ENCODE results near the gene KCNJ5.
"Not testable (repeated sequence)": the region's sequence is repeated elsewhere in the genome, so short reads cannot be mapped to it uniquely, and the experiment has no call there.

Gene KCNJ5

DNA sequence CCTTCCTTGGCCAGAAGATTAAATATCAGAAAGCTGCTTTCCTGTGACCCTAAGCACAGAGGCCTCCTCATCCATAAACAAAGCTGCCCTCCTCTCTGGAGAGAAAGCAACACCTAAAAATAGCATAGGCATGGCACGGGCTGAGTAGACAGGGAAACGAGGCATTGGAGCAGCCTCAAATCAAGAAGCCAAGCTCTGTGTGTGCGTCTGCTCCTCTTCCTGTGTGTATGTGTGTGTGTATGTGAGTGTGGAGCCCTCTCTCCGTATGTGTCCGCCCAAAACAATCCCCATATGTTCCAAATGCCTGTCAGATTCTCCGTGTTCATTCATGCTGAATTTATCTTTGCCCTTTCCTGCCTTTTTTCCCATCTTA, 24.0 kb downstream of the KCNJ5 start:
- DNase-seq: no peak

DNA sequence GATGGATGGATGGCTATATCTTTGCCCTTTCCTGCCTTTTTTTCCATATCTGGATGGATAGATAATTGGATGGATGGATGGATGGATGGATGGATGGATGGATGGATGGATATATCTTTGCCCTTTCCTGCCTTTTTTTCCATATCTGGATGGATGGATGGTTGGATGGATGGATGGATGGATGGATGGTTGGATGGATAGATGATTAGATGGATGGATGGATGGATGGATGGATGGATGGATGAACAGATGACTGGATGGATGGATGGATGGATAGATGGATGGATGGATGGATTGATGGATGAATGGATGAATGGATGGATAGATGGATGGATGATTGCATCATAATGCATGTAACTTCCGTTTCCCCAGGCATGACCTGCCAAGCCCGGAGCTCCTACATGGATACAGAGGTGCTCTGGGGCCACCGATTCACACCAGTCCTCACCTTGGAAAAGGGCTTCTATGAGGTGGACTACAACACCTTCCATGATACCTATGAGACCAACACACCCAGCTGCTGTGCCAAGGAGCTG, 24.9 kb downstream of the KCNJ5 start:
- DNase-seq: no peak

DNA sequence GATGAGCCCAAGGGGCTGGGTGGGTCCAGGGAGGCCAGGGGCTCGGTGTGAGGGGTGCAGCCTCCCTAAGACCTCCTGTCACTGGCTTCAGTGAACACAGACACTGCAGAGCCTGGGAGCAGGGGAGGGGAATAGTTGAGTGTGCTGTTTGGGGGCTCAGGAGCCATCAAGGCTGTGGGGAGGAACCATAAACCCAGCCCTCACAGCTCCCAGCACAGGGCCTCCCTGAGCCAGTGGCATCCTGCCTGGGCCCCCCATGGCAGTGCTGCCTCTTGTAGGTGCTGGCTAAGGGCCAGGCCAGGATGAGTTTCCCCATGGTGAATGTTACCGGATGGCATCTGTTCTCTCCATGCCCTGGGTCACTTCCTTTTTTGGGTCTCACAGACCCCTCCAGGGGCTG, 25.5 kb downstream of the KCNJ5 start:
- no peak for DNase-seq

DNA sequence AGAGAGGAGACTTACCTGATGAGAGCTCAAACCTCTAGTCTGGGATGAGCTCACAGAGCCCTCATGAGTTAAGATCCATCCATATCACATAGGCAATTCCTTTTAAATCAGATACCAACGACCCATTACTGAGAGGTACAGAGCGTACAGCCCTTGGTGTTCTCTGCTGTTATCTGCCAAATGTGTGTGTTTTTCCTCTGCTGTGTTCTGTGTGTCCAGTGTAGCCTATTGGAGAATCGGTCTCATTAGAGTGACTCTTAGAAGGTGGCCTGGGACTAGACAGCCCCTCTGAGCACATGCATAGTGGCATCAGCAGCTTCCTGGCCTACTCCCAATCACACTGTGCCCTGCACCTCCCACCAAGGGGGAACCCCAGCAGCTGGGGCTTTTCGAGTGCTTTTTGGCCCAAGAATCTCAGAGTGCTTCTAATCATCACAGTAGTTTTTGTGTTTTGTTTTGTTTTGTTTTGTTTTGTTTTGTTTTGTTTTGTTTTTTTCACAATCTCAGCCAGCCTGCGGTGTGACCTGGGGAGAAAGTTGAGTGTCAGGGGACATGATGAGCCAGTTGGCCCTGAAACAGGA, 26.1 kb downstream of the KCNJ5 start:
- DNase-seq: no peak

DNA sequence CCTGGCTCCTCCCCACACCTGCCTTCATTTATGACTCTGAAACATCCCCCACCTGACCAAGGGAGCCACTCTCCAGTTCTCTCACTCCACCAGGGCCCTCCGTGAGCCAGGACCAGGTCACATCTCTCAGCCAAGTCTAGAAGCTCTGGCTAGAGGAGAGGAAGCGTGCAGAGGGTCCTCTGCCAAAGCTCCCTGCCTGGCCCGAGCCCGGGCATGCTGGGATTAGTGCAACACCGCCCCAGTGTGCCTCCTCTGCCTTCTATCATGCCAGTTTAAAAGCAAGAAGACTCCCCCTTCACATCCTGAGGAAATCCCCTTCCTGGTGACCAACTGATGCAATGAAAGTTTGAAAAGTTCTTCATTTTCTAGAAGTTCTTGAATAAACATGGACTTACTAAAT, 28.1 kb downstream of the KCNJ5 start:
- no peak for DNase-seq

DNA sequence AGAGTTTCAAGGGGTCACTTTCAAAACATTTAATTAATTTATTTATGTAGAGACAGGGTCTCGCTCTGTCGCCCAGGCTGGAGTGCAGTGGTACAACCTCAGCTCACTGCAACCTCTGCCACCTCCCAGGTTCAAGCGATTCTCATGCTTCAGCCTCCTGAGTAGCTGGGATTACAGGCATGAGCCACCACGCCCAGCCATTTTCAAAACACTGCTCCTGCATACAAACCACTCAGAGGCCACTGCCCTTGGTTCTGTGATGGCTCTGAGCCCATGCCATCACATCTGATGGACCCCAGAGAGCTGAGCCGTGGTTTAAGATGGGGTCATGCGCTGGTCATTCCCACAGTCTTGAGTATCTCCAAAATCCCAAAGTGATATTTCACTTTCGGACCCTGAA, 28.5 kb downstream of the KCNJ5 start:
- not testable (repeated sequence) for DNase-seq

DNA sequence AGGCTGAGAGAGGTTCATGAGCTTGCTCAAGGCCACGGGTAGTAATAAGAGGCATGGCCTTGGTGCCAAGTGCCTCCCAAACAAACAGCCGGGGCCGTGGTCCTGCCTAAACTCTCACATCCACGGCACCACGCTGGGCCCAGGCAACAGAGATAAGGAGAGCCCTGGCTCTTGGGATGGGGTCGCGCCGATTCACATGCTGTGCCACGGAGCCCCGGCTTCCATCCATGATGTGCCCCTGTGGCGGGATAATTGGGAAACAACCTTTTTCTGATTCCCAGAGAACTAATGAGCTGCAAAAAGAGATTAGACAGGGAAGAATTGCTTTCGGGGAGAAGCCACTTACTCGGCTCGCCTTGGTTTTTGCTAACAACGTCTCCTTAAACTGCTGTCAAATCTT, 29.5 kb downstream of the KCNJ5 start:
- DNase-seq: no peak

DNA sequence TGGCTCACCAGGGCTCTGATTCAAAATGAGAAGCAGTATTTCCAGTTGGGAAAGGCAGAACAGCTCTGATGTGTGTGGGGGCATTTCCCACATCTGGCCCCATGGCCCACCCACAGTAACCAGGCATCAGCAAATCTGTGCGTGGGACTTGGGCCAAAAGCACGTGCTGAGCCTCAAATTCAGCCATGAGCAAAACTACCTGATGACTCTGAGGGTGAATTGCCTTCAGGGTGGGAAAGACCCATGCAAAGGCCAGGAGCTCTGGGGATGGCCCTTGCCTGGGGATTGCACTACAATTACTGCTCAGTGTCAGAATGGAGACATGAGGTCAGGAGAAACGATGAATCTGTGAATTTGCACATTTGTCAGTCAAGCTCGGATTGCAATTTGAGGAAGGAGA, 30.6 kb downstream of the KCNJ5 start:
- no peak for DNase-seq

DNA sequence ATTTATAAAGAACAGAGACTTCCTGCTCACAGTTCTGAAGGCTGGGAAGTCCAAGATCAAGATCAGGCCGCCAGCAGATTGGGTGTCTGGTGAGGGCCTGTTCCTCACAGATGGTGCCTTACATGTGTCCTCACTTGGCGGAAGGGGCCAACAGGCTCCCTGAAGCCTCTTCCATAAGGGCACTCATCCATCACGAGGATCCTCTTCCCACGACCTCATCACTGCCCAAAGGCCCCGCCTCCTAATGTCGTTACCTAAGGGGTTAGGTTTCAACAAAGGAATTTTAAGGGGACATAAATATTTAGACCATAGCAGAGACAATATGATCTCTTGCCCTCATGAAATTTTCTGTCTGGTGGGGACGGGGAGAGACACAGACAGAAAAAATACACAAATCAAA, 32.9 kb downstream of the KCNJ5 start:
- DNase-seq: no peak

DNA sequence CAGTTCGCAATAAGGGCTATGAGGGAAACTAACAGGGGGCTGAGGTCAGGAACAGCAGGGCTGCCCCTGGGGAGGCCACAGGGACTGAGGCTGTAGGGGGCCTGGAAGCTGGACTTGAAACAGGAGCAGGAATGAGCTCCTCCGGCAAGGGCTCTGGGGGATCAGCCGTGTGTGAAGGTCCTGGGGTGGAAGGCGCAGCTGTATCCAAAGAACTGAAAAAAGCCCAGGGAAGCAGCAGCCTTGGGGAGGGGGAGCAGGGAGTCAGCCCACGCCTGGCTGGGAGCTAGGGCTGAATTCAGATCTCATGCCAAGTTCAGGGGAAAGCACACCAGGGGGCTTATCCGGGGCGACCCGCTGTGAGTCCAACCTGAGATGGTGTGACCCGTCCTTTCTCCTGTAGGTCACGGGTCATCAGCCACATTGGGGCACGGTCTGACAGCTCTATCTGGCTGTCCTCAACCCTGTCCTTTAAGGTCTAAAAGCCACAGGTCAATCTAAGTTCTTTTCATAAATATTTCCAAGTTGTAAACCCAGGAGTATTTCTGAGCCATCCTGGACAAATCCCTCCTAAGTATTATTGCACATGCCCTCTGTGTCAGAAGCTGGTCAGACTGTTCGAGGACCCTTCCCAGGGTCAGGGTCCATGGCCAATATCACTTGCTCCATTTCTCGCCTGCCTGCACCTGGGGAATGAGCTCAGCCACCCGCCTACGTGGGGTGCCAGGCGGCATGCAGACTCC, 33.5 kb downstream of the KCNJ5 start:
- no peak for DNase-seq

DNA sequence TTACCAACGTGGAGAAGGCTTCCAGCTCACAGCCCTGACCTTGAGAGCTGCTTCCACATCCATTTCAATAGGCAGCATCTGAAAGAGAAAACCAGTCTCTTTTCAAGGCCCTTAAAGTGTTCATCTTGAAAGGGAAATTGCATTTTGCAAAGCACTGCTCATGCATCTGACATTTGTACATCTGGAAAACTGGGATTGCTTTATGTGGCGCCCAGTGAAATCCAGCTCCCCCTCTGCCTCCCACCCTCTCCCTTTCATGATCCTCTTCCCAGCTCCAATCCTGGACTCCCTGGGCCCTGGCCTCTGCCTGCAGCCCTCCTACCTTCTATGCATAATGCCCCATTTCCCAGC, 34.1 kb downstream of the KCNJ5 start:
- DNase-seq: no peak

DNA sequence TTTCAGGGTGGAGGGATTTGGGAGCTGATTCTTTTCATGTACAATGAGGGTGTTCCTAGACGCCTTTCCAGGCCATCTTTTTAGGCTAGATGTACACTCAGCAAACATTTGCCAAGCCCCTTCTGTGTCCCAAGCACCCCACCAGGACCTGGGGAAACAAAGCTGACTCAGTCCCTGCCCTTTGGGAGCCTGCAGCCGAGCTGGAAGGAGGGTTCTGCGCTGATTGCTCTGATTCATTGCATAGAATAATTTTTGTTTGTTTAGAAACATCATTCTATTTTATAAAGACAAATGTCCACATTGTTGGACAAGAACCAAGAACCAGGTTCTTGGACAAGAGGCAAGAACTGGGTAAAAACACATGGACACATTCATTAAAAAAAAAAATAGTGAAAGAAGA, 34.8 kb downstream of the KCNJ5 start:
- DNase-seq: no peak

DNA sequence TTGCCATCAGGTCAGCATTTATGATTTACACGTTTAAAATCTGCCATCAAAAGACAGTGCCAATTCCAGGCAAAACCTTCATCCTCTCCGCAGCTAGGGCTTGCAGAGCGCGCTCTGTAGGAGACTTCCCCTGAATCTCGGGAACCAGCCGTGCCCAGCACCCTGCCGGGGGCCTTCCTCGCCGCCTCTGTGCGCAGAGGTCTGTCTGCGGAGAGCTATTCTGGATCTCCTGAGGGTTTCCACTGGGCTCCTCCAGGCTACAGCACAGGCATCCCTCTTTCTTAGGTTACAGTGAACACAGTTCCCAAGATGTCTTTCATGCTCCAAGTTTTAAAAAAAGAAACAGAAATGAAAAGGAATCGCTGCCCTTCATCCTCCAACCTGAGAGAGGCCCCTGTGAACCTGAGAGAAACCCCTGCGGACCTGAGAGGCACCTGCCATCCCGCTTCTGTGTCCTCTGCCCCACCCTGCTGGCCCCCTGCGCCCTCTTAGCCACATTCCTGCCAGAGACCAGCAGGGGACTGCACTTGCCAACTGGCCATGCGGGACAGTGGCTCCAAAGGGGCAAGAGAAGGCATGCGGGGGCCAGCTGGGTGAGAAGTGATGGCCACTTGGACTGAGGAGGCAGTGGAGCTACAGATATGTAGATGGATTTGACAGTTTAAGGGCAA, 35.4 kb downstream of the KCNJ5 start:
- DNase-seq: no peak

DNA sequence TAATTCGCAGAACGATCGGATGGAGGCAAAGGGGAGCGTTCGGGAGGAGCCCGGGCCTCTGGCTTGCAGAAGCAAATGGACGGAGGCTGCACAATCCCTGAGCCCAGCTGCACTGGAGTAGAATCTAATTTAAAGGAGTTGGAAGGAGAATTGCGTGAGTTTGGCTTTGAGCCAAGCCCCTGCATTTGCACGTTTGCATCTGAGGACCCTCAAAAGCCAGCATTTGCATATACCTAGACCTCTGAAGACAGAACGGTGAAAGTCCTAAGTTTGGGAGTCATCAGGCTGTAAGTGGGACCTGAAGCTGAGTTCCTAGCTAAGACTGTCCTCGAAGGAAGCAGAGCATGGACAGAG, 35.9 kb downstream of the KCNJ5 start:
- no peak for DNase-seq

DNA sequence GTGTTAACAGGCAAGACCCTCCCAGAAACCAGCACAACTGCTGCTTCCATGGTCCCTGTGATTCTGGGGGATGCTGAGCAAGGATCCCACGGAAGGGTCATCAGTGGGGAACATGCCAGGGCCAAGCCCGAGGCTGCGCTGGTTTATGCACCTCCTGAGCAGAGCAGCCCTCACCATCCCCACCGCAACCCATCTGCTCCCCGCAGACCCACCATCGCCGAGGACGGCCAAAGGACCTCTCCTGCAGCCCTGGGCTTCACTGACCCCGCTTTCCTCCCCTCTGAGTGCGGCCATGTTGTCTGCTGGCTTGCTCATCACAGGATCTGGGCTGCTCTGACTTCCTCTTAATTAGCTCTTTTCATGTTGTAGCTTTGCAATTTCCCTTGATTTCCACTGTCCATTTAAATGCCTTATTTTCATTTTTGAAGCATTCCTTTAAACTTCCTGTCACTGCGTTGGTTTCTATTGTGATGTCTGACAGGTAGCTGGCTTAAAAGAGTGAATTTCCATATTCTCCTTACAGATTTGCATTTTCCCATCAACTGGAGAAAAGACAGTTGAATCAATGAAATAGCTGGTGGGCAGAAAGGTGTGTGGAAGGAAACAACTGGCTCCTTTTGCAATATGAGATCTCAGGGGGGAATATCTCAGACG, 36.7 kb downstream of the KCNJ5 start:
- no peak for DNase-seq

DNA sequence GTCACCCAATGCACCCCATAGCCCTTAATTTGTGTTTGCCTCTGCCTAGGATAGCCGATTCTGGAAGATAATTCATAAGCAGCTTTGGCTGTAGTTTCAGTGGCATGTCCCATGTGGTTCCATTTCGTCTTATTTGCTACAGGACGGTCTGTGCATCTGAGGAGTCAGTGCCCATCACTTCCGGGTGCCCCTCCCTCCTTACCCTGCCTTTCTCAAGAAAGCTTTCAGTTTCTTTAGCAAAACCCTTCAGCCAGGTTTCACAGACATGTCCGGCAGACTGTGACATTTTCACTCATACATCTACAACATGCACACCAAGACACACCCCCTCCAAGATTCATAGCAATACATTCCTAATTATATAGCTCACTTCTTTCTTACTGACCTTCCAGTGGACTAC, 37.2 kb downstream of the KCNJ5 start:
- DNase-seq: no peak

DNA sequence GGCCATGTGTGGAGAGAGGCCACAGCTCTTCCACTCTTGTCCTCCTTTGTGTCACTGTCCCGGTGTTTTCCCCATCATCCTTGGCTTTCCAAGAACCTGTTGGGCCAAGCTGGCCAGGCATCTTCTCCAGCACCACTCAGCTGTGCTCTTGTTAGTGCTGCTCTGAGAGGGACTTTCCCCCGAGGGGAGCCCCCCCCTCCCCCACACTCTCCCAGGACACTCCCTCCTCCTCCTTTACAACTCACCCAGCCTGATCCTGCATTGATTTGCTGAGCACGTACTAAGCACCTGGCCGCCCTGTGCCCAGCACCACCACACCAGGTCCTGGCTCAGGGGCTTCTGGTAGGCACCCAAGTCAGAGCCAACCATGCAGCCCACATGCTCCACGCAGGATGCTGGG, 38.3 kb downstream of the KCNJ5 start:
- no peak for DNase-seq

DNA sequence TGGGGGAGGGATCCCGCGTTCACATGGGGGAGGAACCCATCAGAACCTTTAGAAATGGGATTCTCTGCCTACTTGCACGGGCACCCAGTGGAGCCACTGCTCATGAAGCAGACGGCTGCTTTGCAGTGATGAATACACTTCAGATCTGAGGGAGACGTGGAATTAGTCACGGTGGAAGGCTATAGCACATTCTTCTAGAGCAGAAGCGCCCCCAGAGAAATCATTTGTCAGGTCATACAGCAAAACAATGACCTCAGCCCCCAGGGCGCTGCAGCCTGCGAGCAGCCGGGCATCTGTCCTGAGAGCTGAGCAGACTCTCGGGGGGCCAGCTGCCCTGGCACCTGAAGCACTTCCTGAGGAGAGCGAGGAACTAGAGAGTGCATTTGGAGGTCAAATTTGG, 38.8 kb downstream of the KCNJ5 start:
- DNase-seq: peak; percentile 72

DNA sequence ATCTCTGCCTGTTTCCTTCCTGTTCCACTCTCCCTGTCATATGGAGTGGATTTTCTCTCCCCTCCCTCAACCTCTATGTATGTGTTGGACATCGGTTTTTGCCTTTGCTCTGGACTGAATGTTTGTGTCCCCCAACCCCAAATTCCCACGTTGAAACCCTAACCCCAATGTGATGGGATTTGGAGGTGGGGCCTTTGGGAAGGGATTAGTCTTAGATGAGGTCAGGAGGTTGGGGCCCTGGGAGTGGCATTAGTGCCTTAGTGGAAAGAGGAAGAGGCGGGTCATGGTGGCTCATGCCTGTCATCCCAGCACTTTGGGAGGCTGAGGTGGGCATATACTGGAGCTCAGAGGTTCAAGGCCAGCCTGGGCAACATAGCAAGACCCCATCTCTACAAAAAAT, 39.9 kb downstream of the KCNJ5 start:
- no peak for DNase-seq

DNA sequence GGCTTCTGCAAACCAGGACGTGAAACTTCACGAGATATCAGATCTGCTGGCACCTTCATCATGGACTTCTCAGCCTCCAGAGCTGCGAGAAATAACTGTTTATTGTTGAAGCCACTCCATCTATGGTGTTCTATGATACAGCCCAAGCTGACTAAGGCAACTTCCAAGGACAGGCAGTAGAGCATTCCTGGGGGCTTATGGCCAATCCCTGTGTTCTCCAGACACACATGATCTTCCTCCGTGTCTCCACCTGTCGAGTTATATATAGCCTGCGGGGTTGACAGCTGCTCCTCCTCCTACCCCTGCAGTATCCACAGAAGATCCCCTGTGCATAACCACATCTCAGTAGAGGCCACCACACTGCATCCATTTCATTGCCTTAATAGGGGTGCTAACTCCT, 40.5 kb downstream of the KCNJ5 start:
- no peak for DNase-seq

DNA sequence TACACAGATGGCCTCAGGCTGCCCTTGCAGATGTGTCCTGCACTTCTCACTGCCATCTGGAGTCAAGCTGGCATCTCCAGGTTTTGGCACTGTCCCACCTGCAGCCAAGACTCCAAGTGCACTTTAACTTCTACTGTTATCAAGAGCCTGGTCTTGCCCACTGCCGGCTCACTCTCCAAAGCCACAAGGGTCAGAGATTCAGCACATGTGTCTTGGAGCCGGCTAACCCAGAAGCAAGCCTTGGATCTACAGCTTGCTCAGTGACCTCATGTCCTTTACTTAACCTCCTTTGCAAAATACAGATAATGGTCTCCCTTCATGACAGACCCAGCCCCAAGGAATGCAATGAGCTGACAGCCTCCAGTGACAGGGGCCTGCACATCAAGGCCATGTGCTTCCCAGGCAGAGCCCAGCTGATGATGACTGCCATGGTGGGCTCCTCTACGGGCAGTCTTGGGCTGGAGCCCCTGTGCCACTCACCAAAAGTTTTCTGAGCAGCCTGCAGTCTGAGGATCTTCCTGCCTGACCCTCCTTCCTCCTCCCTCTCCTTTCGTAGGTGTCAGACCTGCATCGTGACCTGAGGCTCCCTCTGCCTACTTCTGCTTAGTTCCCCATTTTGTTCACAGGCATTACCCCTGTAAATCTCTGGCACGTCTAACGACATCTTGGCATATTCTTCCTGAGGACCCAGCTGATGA, 42.5 kb downstream of the KCNJ5 start:
- no peak for DNase-seq

DNA sequence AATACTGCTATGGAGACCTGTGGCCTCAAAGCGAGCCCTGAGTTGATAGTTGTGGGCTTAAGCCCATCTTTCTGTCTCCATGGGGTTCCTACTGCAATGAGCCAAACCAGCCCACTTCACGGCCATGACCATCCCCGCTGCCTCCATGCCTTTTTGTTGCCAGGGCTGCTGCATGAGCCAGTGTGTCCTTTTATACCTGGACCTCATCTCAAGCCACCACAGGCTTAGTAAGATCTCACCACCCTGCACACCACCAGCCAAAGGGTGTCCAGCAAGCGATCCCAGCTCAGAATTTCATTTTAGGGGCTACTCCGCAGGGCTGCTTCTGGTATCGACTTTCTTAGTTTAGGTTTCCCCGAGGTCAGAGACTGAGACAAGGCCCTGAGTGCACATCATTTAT, 43.2 kb downstream of the KCNJ5 start:
- no peak for DNase-seq

DNA sequence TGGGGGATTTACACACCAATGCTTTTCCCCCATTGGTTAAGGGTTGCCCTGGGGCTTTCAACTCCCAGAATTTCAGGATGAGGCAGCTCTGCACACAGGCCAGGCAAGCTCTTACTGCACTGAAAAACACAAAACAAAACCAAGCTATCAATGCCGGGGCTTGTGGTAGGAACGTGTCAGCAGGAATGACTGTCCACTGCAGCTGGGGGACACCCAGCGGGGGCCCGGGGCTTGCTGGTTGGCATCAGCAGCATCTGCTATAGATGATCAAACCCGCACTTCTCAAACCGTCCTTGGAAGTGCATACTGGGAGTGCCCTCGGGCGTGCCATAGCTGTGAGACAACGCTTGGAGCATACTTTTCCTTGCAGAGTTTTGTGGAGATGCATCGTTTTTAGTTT, 43.8 kb downstream of the KCNJ5 start:
- no peak for DNase-seq

Measured in fibroblast of upper back skin (primary cell).